Spleen (tissue), 11 donors: ENCODE data around the gene FREM3. TPM values are rescaled to one million over a fixed set of nuclear protein-coding genes. Genes with fewer than 3 reads are reported as not detected.

Experiments used
- DNase-seq: peaks from one replicate; pipeline ENCODE4 v3.0.0-alpha.2; 2020
- H3K27ac ChIP-seq, 8 donors: fragments of 200-600 bp; sonication (generic) in 7 of 8; 1 replicate in 4 of 8; 2 replicates in 4 of 8; pipeline versions ENCODE4 v1.5.0 to v1.8.0; 2016 to 2021; ENCODE audit warnings: inconsistent platforms in 4 of 8, mild to moderate bottlenecking in 4 of 8, moderate library complexity in 1 of 8
- H3K27me3 ChIP-seq, 7 donors: fragments of 200-600 bp; sonication (generic) in 6 of 7; replicated peaks in 1 of 7; 1 replicate in 4 of 7; 2 replicates in 3 of 7; pipeline versions ENCODE4 v1.5.0 to v1.8.0; 2016 to 2021; ENCODE audit warnings: inconsistent platforms in 3 of 7, mild to moderate bottlenecking in 1 of 7
- H3K36me3 ChIP-seq, 6 donors: fragments of 200-600 bp; sonication (generic) in 5 of 6; 1 replicate in 4 of 6; 2 replicates in 2 of 6; pipeline versions ENCODE4 v1.5.0 to v1.8.0; 2016 to 2021; ENCODE audit warnings: inconsistent platforms in 2 of 6
- H3K4me1 ChIP-seq, 6 donors: fragments of 200-600 bp; sonication (generic) in 5 of 6; 1 replicate in 3 of 6; 2 replicates in 3 of 6; pipeline versions ENCODE4 v1.5.0 to v1.8.0; 2016 to 2021; ENCODE audit warnings: inconsistent platforms in 3 of 6
- H3K4me3 ChIP-seq, 8 donors: fragments of 200-600 bp; sonication (generic) in 7 of 8; 1 replicate in 4 of 8; 2 replicates in 4 of 8; pipeline versions ENCODE4 v1.5.0 to v1.8.0; 2016 to 2021; ENCODE audit warnings: inconsistent platforms in 4 of 8, mild to moderate bottlenecking in 4 of 8, moderate library complexity in 2 of 8
- H3K9me3 ChIP-seq, 8 donors: fragments of 200-600 bp; sonication (generic) in 7 of 8; 1 replicate in 4 of 8; 2 replicates in 4 of 8; pipeline versions ENCODE4 v1.5.0 to v1.8.0; 2016 to 2021; ENCODE audit warnings: inconsistent platforms in 4 of 8
- POLR2A ChIP-seq, 3 donors: fragments of 450-650 bp; IDR thresholded peaks; one replicate each; pipeline ENCODE4 v1.5.1; 2017; ENCODE audit warnings: antibody characterized with exemption in 3 of 3, mild to moderate bottlenecking in 1 of 3
- POLR2AphosphoS5 ChIP-seq, 3 donors: sonication (generic); formaldehyde crosslinking; IDR thresholded peaks; one replicate each; pipeline ENCODE4 v1.5.1; 2017; ENCODE audit warnings: antibody characterized with exemption in 3 of 3
- WGBS, 5 donors: extraction: QIAGEN DNeasy Blood & Tissue Kit in 3 of 5; methylation state at CpG; one replicate each; pipeline versions ENCODE4 v1.1.5 to v1.1.7; 2013 to 2018; 5-methylcytosine and 5-hydroxymethylcytosine counted together
- intact Hi-C: fragments of 100-400 bp; cut with DNase I; formaldehyde crosslinking; loops from one replicate; pipeline ENCODE4 v1.15.0; 2023; ENCODE audit warnings: low total_unique reads
- polyA plus RNA-seq, 3 donors: library from polyadenylated mRNA; stranded (reverse); fragments of 200-250 nt; gene quantifications; one replicate each; pipeline ENCODE4 v1.2.1, GENCODE V29; 2013
- total RNA-seq, 7 donors: library from RNA; depleted of rRNA in 3 of 7; stranded (reverse); fragments of >200 nt in 3 of 7; fragmentation: NEBNext Ultra II Directional in 4 of 7; extraction: Animal tissue kit (Norgen Biotek cat#: 25700) in 4 of 7; gene quantifications; one replicate each; pipeline versions ENCODE4 v1.1.0 to v1.2.1, GENCODE V29; 2016 to 2021
- TF ChIP-seq, protein P1 (sequence below), 11 experiments: fragments of 200-600 bp in 7 of 11; fragments of 450-650 bp in 4 of 11; sonication (generic) in 4 of 11; IDR thresholded peaks in 8 of 11; conservative IDR thresholded peaks in 3 of 11; 1 replicate in 7 of 11; 2 replicates in 4 of 11; pipeline versions ENCODE4 v1.4.0 to v1.8.0; 2016 to 2021; ENCODE audit warnings: antibody characterized with exemption in 11 of 11, inconsistent platforms in 4 of 11, mild to moderate bottlenecking in 1 of 11
- donor health status: healthy with polysubstance abuse.
- donor health status: DM: no; HTN: no; CAD: no; lungs with moderate emphysema.
- donor health status: DM: no; HTN: no; CAD: no.
- donor health status: Bipolar disorder and iron deficiency.
- donor health status: healthy.
- donor health status: DM: no; HTN: no; CAD: no.
- donor health status: DM: yes; HTN: yes; CAD: no.

The FREM3 gene
- total and polyA plus RNA-seq, 10 donors: not detected

- no peaks in the 10 kb centered on the region for H3K27me3 ChIP-seq
- no peak for DNase-seq
- intact Hi-C loops: no loop called here
- H3K4me3 ChIP-seq: no peak overlapping the region
- WGBS, 5 donors: 80 to 94% (median 93%) methylated on average over 4 of the region's 4 CpGs
- no peak overlapping the region for H3K27ac ChIP-seq
- H3K9me3 ChIP-seq: no peaks in the 10 kb centered on the region
- no peaks in the 10 kb centered on the region for H3K4me1 ChIP-seq
- H3K36me3 ChIP-seq: no peaks in the 10 kb centered on the region
- TF ChIP-seq, protein P1, sequence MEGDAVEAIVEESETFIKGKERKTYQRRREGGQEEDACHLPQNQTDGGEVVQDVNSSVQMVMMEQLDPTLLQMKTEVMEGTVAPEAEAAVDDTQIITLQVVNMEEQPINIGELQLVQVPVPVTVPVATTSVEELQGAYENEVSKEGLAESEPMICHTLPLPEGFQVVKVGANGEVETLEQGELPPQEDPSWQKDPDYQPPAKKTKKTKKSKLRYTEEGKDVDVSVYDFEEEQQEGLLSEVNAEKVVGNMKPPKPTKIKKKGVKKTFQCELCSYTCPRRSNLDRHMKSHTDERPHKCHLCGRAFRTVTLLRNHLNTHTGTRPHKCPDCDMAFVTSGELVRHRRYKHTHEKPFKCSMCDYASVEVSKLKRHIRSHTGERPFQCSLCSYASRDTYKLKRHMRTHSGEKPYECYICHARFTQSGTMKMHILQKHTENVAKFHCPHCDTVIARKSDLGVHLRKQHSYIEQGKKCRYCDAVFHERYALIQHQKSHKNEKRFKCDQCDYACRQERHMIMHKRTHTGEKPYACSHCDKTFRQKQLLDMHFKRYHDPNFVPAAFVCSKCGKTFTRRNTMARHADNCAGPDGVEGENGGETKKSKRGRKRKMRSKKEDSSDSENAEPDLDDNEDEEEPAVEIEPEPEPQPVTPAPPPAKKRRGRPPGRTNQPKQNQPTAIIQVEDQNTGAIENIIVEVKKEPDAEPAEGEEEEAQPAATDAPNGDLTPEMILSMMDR (IDR thresholded peaks at IDR 0.05 in 8 of 11, conservative IDR thresholded peaks at IDR 0.05 in 3 of 11): no peak
- TF ChIP-seq POLR2AphosphoS5 (IDR thresholded peaks at IDR 0.05) (no peak), POLR2A (IDR thresholded peaks at IDR 0.05) (no peak)
Observed at GRCh38 chr4:143658336-143658735, 42.1 kb downstream of the FREM3 start.

DNA sequence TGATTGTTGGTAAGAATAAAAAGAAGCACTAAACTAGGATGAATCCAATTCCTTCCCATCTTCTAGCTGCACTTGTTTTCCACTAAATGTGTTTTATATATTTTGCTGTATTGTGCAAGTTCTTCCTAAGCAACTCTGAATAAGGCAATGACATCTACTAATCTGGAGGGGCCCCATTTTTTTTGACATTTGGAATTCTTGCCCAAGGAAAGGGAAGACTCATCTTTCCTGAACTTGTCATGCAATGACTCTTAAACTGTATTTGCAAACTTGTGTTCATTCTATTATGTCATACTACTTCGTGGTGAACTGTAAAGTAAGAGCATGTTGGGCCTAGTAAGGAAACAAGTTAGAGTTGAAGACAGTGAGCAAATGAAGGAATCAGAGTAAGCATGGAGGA lies 45.9 kb downstream of the FREM3 start:
- H3K9me3 ChIP-seq: no peaks in the 10 kb centered on the region
- no peaks in the 10 kb centered on the region for H3K4me1 ChIP-seq
- no peaks in the 10 kb centered on the region for H3K36me3 ChIP-seq
- WGBS, 5 donors: 53 to 76% (median 60%) methylated on average over 1 of the region's 1 CpG
- TF ChIP-seq POLR2A (IDR thresholded peaks at IDR 0.05): no peak
- TF ChIP-seq POLR2AphosphoS5 (IDR thresholded peaks at IDR 0.05): no peak
- TF ChIP-seq, protein P1 (IDR thresholded peaks at IDR 0.05 in 8 of 11, conservative IDR thresholded peaks at IDR 0.05 in 3 of 11): no peak
- H3K27me3 ChIP-seq: no peaks in the 10 kb centered on the region
- intact Hi-C loops: no loop called here
- no peak overlapping the region for H3K4me3 ChIP-seq
- H3K27ac ChIP-seq: no peak overlapping the region
- no peak for DNase-seq

DNA sequence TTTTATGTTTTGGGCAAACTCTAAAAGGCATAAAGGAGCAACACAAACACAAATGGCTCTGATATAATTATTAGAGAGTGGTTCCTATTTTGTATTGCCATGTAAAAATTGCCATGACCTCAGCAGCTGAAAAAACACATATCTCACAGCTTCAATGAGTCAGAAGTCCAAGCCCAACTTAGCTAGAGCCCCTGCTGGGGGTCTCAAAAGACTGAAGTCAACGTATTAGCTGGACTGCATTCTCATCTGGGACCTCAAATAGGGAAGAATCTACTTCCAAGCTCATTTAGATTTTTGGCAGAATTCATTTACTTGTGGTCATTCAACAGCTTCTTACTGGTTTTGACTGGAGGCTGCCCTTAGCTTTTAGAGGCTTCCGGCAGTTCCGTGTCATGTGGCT lies 47.4 kb downstream of the FREM3 start:
- Histone ChIP-seq H3K4me3 (no peak overlapping the region), H3K27ac (no peak overlapping the region), H3K9me3 (peaks cover 0 to 10% (median 7%) of the 10 kb centered on the region in 8 donors), H3K36me3 (no peaks in the 10 kb centered on the region), H3K27me3 (no peaks in the 10 kb centered on the region), H3K4me1 (no peaks in the 10 kb centered on the region)
- WGBS, 5 donors: 83 to 90% (median 84%) methylated on average over 3 of the region's 3 CpGs
- no peak for DNase-seq
- TF ChIP-seq, protein P1 (IDR thresholded peaks at IDR 0.05 in 8 of 11, conservative IDR thresholded peaks at IDR 0.05 in 3 of 11): no peak
- TF ChIP-seq POLR2AphosphoS5 (IDR thresholded peaks at IDR 0.05) (no peak), POLR2A (IDR thresholded peaks at IDR 0.05) (no peak)
- intact Hi-C loops: no loop called here

- Histone ChIP-seq H3K4me1 (no peaks in the 10 kb centered on the region), H3K36me3 (no peaks in the 10 kb centered on the region), H3K9me3 (peaks cover 0 to 31% (median 23%) of the 10 kb centered on the region in 8 donors), H3K27ac (no peak overlapping the region), H3K4me3 (no peak overlapping the region), H3K27me3 (no peaks in the 10 kb centered on the region)
- TF ChIP-seq POLR2AphosphoS5 (IDR thresholded peaks at IDR 0.05): no peak
- TF ChIP-seq, protein P1 (IDR thresholded peaks at IDR 0.05 in 8 of 11, conservative IDR thresholded peaks at IDR 0.05 in 3 of 11): no peak
- no peak for TF ChIP-seq POLR2A (IDR thresholded peaks at IDR 0.05)
- no peak for DNase-seq
- intact Hi-C loops: no loop called here
Observed at GRCh38 chr4:143643399-143643798, 57.1 kb downstream of the FREM3 start.
